ENCODE measurements around the gene MTG2.

MTG2 gene

DNA sequence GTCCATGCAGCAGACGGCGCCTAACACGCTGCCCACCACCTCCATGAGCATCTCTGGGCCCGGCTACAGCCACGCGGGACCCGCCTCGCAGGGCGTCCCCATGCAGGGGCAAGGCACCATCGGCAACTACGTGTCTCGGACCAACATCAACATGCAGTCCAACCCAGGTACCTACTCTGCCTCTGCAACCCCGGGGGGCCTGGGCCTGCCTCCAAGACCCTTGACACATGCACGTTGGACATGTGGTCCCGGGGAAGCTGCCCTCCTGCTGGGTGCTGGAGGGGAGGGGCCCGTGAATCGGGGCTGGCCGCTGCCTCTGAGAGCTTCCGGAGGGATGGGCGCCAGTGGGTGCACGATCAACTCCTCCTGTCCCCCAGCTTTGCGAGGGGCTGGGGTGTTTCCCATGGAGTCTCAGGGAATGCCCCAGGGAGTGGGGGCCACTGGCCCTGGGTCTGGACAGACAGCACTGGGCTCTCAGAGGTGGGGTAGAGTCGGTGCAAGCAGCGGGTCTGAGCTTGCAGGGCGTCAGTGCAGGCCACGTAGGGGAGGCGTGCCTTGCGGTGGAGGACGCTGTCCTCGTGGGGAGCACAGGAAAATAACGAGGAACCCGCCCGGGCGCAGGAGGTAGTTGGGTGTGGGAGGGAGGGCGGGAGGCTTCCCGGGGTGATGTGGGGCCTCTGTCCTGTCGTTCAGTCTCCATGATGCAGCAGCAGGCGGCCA lies 19.9 kb upstream of the MTG2 start (continued):
- TF ChIP-seq, protein P1, sequence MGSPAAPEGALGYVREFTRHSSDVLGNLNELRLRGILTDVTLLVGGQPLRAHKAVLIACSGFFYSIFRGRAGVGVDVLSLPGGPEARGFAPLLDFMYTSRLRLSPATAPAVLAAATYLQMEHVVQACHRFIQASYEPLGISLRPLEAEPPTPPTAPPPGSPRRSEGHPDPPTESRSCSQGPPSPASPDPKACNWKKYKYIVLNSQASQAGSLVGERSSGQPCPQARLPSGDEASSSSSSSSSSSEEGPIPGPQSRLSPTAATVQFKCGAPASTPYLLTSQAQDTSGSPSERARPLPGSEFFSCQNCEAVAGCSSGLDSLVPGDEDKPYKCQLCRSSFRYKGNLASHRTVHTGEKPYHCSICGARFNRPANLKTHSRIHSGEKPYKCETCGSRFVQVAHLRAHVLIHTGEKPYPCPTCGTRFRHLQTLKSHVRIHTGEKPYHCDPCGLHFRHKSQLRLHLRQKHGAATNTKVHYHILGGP (tag by site-specific recombination; IDR thresholded peaks at IDR 0.05): no peak
- TF ChIP-seq ZNF24 (tag by site-specific recombination; IDR thresholded peaks at IDR 0.05) (no peak), ZFP37 (tag by site-specific recombination; IDR thresholded peaks at IDR 0.05) (no peak), SCRT2 (tag by site-specific recombination; IDR thresholded peaks at IDR 0.05) (no peak), ZNF610 (tag by site-specific recombination; IDR thresholded peaks at IDR 0.05; ENCODE audit: borderline replicate concordance) (no peak), ZNF292 (tag by site-specific recombination; IDR thresholded peaks at IDR 0.05; ENCODE audit: borderline replicate concordance, low read depth) (no peak), ZNF416 (tag by site-specific recombination; IDR thresholded peaks at IDR 0.05) (no peak), SP2 (tag by site-specific recombination; IDR thresholded peaks at IDR 0.05) (no peak), KLF8 (tag by site-specific recombination; IDR thresholded peaks at IDR 0.05) (no peak), ZNF521 (tag by site-specific recombination; IDR thresholded peaks at IDR 0.05) (no peak), ZNF324 (tag by site-specific recombination; IDR thresholded peaks at IDR 0.05) (no peak), EGR2 (tag by site-specific recombination; IDR thresholded peaks at IDR 0.05; ENCODE audit: low read depth) (no peak), SALL2 (tag by site-specific recombination; IDR thresholded peaks at IDR 0.05; ENCODE audit: borderline replicate concordance) (no peak)
- TF ChIP-seq, protein P2, sequence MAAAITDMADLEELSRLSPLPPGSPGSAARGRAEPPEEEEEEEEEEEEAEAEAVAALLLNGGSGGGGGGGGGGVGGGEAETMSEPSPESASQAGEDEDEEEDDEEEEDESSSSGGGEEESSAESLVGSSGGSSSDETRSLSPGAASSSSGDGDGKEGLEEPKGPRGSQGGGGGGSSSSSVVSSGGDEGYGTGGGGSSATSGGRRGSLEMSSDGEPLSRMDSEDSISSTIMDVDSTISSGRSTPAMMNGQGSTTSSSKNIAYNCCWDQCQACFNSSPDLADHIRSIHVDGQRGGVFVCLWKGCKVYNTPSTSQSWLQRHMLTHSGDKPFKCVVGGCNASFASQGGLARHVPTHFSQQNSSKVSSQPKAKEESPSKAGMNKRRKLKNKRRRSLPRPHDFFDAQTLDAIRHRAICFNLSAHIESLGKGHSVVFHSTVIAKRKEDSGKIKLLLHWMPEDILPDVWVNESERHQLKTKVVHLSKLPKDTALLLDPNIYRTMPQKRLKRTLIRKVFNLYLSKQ (tag by site-specific recombination; IDR thresholded peaks at IDR 0.05; ENCODE audit: borderline replicate concordance): no peak
- TF ChIP-seq, protein P3, sequence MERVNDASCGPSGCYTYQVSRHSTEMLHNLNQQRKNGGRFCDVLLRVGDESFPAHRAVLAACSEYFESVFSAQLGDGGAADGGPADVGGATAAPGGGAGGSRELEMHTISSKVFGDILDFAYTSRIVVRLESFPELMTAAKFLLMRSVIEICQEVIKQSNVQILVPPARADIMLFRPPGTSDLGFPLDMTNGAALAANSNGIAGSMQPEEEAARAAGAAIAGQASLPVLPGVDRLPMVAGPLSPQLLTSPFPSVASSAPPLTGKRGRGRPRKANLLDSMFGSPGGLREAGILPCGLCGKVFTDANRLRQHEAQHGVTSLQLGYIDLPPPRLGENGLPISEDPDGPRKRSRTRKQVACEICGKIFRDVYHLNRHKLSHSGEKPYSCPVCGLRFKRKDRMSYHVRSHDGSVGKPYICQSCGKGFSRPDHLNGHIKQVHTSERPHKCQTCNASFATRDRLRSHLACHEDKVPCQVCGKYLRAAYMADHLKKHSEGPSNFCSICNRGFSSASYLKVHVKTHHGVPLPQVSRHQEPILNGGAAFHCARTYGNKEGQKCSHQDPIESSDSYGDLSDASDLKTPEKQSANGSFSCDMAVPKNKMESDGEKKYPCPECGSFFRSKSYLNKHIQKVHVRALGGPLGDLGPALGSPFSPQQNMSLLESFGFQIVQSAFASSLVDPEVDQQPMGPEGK (tag by site-specific recombination; IDR thresholded peaks at IDR 0.05): no peak

DNA sequence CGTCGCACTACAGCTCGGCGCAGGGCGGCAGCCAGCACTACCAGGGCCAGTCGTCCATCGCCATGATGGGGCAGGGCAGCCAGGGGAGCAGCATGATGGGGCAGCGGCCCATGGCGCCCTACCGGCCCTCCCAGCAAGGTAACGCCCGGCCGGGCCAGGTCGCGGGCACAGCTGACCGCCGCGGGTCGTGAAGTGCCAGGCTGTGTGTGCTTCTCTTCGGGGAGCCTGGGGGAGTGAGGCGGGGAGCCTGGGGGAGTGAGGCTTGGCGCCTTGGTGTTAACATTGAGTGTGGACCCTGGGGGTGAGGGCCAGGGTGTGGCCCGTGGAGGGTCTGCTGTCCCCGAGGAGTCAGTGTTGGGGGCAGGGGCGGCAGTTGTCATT lies 19.4 kb upstream of the MTG2 start:
- no peaks in the 10 kb centered on the region for H3K4me1 ChIP-seq (ENCODE audit: control insufficient read depth, insufficient read depth, low read length)
- no peak for TF ChIP-seq MZF1 (tag by site-specific recombination; IDR thresholded peaks at IDR 0.05; ENCODE audit: borderline replicate concordance)
- no peak for TF ChIP-seq ZNF274 (IDR thresholded peaks at IDR 0.05; ENCODE audit: low read length)
- TF ChIP-seq ZNF274 (tag by site-specific recombination; IDR thresholded peaks at IDR 0.05; ENCODE audit: borderline replicate concordance): no peak
- TF ChIP-seq, protein P4, sequence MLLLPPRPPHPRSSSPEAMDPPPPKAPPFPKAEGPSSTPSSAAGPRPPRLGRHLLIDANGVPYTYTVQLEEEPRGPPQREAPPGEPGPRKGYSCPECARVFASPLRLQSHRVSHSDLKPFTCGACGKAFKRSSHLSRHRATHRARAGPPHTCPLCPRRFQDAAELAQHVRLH (tag by site-specific recombination; IDR thresholded peaks at IDR 0.05): no peak
- TF ChIP-seq ZNF660 (tag by site-specific recombination; IDR thresholded peaks at IDR 0.05): no peak
- no peak for TF ChIP-seq ZNF266 (tag by site-specific recombination; IDR thresholded peaks at IDR 0.05; ENCODE audit: low read depth)
- TF ChIP-seq, protein P5, sequence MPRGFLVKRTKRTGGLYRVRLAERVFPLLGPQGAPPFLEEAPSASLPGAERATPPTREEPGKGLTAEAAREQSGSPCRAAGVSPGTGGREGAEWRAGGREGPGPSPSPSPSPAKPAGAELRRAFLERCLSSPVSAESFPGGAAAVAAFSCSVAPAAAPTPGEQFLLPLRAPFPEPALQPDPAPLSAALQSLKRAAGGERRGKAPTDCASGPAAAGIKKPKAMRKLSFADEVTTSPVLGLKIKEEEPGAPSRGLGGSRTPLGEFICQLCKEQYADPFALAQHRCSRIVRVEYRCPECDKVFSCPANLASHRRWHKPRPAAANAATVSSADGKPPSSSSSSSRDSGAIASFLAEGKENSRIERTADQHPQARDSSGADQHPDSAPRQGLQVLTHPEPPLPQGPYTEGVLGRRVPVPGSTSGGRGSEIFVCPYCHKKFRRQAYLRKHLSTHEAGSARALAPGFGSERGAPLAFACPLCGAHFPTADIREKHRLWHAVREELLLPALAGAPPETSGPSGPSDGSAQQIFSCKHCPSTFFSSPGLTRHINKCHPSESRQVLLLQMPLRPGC (tag by site-specific recombination; IDR thresholded peaks at IDR 0.05): no peak
- TF ChIP-seq, protein P6, sequence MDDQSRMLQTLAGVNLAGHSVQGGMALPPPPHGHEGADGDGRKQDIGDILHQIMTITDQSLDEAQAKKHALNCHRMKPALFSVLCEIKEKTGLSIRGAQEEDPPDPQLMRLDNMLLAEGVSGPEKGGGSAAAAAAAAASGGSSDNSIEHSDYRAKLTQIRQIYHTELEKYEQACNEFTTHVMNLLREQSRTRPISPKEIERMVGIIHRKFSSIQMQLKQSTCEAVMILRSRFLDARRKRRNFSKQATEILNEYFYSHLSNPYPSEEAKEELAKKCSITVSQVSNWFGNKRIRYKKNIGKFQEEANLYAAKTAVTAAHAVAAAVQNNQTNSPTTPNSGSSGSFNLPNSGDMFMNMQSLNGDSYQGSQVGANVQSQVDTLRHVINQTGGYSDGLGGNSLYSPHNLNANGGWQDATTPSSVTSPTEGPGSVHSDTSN (CRISPR knock-in tag; IDR thresholded peaks at IDR 0.05): no peak
- H3K4me3 ChIP-seq (ENCODE audit: low read depth, low read length): no peak overlapping the region
- ChIA-PET CTCF (no interaction called here), POLR2A (no interaction called here)
- H3K27ac ChIP-seq (ENCODE audit: extremely low read depth, low read depth, low read length): no peak overlapping the region
- peaks cover 0 to 65% of the 10 kb centered on the region in 2 experiments; a peak in 2 of 3 replicates for H3K36me3 ChIP-seq (ENCODE audit: control insufficient read depth in 2 of 2, insufficient read depth in 1 of 2, low read length in 2 of 2)
- H3K9me3 ChIP-seq (ENCODE audit: control insufficient read depth, insufficient read depth, low read depth, low read length): no peaks in the 10 kb centered on the region
